Inflammatory macrophage treated with lipopolysaccharide for 1 hour (primary cell): ENCODE data around the gene TLCD3B.

Source experiments
- DNase-seq, 2 donors: peaks; one replicate each; pipeline ENCODE4 v3.0.0-alpha.2; 2020 to 2022

The TLCD3B gene

DNA sequence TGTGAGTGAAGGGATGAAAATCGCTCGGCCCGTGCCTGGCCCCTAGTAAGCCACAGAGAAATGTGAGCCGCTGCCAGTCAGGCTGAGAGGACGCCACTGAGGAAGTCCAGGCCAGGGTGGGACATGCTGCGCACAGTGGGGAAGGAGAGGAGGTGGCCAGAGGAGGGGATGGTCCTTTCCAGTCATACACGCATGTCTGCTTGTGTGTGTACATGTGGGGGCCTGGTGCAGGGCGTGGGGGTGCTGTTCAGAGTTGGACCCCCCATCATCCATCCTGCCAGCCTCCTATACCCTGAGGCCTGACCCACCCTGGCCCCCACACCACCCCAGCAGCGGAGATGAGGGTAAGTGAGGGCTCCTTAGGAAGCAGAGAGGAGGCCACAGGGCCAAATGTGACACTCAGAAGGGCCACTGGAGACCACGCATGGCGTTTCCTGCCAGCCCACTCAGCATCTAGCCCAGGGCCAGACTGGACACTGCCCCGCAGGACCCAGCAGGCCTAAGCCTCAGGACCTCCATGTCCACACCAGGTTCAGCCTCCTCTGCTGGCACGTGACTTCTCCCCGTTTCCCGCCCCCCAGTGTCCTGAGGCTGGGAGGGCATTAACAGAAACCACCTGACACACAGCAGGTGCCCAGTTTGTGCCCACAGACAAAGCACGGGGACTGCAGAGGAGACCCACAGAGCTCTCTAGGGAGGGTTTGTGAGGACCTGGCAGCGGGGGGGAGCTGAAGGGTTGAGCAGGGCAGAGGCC lies 27.2 kb downstream of the TLCD3B start:
- DNase-seq: no peak

DNA sequence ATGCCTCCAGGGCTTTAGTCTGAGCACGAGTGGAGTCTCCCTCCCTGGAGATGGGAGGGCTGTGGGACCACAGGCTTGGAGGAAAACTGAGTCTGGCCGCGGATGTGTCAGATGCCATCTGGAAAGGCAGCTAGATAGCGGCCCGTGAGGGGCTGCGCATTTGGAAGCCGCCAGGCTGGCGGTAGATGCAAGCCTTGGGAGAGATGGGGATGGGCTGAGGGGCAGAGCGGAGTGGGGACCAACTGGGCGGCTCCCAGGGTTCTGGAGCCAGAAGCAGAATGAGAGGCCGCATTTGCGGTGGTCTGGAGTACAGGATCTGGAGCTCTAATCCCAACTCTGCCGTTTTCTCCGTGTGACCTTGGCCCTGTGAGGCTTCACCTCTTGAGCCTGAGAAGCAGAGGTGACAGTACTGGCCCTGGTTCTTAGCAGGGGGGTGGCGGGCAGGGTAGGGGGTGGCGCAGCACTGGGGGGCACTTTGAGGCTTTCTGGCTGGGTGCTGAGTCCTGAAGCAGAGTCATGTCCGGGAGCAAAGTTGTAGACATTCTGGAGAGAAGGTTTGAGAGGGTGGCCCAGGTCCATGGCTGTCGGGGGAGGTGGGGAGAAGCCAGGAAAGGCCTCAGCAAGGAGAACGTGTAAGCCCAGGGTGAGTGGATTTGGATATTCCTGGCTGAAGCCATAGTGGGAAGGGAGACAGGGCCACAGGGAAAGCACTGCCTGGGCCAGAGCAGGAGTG lies 28.3 kb downstream of the TLCD3B start:
- DNase-seq: no peak

DNA sequence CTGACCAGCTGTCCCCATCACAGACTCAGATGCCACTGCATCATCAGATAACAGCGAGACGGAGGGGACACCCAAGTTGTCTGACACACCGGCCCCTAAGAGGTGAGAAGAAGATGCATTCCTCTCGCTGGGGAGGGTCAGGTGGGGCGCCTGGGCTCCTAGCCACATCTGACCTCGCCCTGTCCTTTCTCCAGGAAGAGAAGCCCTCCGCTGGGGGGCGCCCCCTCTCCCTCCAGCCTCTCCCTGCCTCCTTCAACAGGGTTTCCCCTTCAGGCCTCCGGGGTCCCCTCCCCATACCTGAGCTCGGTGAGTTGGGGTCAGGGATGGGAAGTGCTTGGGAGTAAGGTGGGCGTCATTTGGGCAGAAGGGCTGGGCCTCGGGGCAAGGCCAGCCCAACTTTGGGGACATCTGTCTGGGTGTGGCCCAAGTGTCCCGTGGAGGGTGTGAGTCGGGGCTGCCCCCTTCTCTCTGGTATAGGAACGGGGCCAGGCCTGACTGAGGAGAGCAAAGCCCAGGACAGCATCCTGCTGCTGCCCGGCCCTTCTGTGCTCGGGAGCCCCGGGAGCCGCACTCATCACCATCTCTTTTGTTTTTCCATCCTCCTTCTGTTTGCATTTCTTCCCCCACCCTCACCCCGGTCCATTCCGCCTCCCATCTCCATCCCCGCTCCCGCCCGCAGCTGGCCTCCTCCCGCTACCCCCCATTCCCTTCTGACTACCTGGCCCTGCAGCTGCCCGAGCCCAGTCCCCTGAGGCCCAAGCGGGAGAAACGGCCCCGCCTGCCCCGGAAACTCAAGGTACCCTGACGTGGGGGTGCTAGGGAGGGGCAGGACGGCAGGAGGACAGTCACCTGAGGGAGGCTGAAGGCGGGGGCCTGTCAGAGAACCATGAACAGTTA lies 30.1 kb downstream of the TLCD3B start:
- DNase-seq: no peak

DNA sequence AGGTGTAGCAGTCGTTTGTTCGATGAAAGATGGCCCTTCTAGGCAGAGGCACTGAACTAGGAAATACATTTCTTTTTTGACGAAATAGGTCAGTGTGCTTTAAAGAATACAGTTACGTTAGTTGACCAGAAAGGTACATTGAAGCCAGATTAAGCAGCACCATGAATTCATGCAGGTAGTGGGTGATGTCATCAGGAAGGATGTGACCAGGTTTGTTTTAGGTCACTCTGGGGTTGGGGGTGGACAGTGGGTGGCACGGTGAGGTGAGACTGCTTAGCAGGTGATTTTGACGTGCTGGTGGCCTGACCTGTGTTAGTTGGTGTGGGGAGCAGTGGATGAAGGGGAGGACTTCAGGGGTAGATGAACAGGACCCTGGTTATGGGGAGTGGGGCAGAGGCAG lies 31.5 kb downstream of the TLCD3B start:
- DNase-seq: no peak

DNA sequence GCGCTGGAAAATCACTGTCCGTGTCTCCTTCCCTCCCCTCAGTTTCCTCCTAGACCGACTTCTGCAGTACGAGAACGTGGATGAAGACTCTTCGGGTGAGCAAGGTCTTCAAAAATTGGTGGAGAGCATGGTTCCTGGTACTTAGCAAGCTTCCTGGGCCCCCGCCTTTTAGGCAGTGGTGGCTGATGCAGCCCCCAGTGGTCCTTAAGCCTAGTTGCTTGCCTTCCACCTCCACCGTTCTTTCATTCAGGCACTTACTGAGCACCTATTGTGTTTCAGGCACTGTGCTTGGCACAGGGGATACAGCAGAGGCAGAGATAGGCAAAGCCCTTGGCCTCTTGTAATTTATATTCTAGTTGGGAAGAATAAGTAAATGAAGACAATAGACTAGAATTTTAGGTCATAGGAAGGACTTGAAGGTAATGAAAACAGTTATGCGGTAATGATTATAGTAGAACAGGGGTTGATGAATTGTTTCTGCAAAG lies 34.3 kb downstream of the TLCD3B start:
- no peak for DNase-seq

DNA sequence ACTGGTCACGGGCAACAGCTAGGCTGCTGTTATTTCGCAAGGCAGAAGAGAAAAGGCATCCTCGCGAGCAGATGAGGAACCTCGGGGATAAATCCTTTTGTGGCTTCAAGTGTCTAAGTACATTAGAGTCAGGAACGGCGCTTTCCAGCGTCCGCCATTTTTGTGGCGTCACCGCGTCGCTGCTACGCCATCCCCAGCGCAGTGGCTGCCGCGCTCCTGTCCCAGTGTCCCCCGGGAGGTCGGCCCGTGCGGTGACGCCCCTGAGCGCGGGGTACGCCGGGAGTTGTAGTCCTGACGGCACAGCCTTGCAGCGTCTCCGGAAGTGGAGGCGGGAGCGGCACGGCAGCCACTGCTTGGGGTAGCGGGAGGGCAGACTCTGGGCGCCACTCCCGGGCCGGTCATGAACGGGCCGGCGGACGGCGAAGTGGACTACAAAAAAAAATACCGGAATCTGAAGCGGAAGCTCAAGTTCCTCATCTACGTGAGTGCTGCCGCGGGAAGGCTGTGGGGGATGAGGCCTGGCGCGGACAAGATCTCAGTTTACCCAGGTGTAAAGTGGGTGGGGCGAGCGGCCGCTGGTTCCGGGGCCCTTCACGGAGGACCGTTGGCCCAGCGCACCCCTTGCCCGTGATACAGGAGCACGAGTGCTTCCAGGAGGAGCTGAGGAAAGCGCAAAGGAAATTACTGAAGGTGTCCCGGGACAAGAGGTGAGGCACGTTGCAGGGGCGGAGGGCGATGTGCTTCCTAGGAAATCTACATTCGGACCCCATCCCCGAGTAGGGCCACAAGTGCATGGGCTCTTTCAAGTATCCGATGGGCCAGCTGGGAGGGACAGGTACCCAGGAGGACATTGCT lies 34.9 kb downstream of the TLCD3B start, which contains the start of gene INO80E:
INO80E (plus strand) TSS at position 331 of the 855 bp plus-strand sequence; CDS start at position 401, 70 bp downstream.
- peak; percentile 96 to 98 for DNase-seq

DNA sequence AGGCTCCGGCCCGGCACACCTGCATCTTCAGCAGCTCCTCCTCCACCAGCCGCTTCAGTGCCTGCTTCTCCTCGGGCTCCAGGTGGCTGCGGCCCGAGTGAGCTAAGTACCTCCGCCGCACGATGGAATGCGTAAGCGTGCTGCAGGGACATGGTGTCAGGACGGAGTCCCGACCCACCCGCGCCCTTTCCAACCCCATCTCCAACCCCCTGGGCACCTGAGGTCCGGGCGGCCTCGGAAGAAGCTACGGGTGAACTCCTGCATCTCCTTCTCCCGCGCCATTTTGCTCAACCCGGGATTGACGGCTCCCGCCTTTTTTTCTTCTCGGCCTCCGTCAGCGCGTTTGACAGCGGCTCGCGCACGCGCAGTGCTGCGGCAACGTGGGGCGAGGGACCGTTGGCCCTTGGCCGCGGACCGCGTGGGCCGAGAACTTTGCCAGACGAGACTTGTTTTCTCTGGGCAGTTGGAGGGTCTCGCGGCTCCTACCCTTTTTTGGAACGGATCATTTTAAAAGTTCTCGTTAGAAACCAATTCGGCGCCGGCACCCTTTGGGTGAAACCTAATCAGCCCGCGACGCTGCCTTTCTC lies 35.7 kb downstream of the TLCD3B start, which contains the start of gene HIRIP3:
HIRIP3 (minus strand) TSS at position 294 of the 587 bp plus-strand sequence; CDS start at position 282, 12 bp downstream.
- DNase-seq: peak; percentile 82 to 91

DNA sequence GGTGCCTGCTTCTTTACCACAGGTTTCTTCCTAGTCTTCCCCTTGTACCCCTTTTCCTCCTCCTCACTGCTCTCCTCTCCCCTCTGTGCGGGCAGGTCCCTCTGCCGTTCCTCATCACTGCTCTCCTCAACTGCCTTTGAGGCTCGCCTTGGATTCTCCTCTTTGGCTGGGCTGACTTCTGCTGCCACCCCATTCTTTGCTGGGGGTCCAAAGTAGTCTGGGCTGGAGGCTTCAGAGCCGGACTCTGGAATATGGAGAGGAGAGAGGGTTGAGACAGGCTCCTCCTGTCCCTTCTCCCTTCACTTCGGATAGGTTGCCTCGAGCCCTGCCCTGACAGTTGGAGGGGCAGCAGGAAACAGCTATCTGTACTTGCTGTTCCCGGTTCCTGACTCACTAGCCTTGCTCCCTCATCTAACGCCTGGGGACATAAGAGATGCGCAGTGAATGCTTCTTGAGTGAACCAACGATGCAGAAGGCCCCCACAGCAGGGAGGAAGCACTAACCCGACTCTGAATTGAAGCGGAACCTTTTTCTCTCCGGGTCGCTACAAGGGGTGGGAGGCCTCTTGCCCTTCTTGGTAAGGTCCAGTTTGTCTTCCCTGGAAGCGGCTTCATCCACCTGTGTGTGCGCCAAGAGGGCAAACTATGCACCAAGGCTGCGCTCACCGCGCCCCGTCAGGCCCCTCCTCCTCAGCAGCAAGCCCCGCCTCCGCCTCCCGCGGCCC lies 36.3 kb downstream of the TLCD3B start:
- no peak for DNase-seq

DNA sequence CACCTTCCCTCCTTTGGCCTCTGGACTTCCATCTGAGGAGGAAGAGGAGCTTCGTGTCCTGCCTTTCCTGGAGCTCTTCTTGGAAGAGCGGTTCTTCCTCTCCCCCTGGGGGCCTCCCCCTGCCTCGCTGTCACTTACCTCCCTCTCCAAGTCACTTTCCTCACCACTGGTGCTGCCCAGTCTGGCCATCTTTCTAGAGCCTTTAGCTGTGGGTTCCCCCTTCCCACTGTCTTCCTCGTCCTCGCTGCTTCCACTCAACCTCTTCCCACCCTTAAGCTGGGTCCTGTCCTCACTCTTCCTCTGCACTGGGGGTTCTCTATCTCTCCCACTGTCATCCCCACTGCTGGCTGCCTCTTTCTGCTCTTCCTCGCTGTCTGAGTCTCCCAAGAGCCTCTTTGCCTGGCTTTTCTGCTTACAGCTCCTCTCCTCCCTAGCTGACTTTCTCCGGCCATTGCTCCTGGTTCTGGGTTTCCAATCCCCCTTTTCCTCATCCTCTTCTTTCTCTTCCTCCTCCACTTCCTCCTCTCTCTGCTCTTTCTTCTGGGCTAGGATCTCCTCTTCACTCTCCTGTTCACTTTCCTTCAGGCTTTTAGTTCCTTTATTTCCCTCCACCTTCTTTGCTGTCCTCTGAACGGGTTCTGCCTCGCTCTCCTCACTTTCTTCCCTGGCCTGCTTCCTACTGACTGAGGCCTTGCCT lies 37.0 kb downstream of the TLCD3B start:
- DNase-seq: no peak

DNA sequence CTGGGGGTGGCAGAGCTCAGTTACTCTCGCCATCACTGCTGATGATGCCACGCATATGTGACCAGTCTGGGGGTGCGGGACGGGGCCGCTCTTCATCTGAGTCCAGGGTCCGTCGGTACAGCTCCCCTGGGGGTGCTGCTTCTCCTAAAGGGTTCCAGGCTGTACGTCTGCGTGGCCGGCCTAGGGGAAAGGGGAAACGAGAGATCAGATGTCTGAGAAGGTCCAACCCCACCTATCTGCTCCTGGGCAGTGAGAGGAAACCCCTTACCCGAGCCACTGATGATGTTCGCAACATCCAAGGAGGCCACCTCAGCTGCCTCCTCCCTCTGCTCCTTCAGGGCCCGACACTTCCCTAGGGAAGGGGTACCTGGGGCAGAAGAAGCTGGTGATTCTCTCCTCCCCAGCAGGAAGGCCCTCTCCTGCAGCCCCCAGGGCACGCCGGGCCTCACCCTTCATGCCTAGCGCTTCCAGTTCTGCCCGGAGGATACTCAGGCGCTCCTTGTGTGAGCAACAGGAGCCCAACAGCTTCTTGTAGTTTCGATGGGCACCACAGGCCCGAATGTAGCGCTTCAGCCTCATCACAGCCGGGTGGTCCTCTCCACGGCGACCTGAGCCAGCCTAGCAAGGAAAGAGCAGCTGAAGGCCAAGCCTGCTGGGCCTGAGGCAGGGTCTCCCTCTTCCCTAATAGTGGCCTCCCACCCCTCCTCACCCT lies 37.7 kb downstream of the TLCD3B start:
- no peak for DNase-seq

DNA sequence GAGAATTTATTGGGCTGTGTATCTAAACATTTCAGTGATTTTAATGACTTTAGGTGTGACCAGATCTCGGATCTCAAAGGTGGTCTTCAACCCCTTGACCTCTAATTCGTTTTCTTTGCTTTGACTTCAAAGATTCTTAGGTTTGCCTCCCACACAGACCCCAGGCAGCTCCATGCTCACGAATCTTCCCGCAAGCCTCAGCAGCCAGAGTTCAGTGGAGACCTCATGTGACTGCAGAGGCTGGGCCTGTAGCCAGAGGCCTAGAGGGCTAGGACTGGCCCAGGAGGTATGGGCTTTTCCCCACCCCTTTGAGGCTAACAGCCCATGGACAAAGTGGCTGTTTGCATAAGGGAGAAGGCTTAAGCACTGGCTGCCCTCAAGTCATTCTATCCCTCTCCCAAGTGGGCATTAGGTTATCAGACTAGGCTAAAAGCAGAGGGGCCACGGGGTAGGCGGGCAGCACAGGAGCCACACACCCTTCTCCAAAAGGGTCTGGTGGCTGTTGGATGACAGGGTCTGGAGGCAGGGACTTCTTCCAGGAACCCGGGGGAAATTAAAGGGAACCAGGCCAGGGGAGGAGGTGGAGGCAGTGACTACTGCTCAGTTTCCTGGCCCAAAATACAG lies 38.6 kb downstream of the TLCD3B start:
- no peak for DNase-seq

DNA sequence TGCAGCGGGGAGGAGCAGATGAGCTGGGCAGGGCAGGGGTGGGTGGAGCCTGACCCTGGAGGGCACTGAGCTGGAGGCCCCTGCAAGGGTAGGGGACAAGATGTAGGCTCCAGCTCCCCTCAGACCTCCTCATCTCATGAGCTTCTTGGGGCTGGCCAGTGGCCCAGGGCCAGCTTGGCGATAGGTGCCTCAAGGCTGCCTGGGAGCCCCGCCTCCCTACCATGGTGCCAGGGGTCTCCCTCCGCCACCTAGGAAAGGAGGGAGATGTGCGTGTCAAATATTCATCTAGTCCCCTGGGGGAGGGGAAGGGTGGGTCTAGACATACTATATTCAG lies 39.5 kb downstream of the TLCD3B start:
- DNase-seq: no peak

DNA sequence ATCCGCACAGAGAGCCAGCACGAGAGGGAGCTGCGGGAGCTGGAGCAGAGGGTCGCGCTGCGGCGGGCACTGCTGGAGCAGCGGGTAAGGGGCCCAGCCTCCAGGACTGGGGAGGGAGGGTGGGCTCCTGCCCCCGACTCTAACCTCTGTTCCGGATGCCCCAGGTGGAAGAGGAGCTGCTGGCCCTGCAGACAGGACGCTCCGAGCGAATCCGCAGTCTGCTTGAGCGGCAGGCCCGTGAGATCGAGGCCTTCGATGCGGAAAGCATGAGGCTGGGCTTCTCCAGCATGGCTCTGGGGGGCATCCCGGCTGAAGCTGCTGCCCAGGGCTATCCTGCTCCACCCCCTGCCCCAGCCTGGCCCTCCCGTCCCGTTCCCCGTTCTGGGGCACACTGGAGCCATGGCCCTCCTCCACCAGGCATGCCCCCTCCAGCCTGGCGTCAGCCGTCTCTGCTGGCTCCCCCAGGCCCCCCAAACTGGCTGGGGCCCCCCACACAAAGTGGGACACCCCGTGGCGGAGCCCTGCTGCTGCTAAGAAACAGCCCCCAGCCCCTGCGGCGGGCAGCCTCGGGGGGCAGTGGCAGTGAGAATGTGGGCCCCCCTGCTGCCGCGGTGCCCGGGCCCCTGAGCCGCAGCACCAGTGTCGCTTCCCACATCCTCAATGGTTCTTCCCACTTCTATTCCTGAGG lies 40.0 kb downstream of the TLCD3B start:
- no peak for DNase-seq

DNA sequence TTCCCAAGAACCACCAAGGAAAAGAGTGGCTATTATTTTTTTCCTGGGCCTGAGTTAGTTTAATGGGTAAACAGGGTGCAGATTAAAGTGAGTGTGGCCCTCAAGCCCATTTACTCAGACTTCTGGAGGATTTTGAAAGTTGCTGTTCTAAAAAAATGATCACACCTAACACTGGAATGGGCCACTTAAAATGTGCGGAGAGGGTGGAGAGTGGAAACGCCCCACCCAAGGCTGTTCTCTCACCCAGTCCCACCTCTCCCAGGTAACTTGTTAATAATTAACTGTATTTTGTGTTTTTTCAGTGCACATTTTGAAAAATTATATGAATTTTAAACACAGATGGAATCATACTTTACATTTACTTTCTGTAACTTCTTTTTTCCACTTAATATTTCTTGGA lies 41.0 kb downstream of the TLCD3B start:
- no peak for DNase-seq

DNA sequence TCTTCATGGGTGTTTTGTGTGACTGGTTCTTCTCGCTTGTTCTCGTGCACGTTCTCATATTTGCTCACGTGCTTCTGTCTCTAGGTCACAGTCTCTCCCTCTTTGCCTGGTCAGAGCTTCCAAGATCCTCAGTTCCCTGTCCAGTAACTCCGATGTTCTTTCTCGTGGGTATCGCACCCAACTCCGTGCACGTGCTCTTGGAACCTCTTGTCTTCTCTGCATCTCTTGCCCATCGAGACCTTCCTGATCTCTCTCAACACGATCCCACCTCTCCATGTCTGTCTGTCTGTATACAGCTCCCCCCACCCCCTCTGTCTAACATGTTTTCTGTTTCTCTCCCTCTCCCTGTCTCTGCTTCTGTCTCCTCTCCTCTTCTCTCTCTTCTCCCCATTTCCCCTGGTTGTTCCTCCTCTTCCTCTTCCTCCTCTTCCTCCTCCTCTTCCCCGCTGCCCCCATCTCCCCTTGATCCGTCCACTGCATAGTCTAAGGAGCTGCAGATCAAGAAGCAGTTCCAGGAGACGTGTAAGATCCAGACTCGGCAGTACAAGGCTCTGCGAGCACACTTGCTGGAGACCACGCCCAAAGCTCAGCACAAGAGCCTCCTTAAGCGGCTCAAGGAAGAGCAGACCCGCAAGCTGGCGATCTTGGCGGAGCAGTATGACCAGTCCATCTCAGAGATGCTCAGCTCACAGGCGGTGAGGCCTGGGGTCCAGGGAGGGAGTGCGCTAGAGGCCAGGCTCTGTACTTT lies 41.8 kb downstream of the TLCD3B start:
- no peak for DNase-seq

DNA sequence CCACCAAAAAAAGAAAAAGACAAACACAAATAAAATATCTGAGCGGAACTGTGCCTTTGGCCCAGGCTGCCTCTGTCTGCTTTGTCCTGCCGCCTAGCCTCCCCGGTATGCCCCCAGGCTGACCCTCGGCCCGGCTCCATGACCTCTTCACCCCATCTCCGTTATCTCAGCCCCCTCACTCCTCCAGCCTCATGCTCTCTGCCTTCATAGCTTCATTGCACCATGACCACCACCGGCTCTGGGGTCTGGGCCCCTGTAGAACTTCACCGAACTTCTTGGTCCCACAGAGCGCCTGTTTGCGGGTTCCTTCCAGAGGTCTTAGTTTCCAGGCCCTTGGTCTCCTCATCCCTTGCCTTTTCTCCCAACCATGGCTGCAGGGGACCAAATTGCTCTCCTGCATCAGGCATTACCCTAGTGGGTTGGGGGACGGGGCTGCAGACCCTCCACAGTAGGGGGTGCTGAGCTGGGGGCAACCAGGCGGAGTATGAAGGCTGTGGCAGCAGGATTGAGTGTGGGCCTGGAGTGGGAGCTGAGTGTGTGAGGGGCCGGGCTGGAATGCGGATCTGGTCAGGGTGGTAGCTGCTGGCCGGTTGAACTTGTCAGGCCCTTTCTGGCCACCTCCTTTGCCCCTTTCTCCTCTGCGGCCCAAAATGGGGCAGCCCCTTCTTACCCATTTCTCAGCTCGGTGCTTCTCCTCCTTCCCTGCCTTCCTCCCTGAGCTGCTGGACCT lies 42.6 kb downstream of the TLCD3B start:
- DNase-seq: no peak
